IMR-90 (cell line): ENCODE data around the gene TLR9.

ENCODE experiments used
- BHLHE40 ChIP-seq: fragments of 150-350 bp; IDR thresholded peaks from 2 replicates; pipeline ENCODE4 v1.6.1; 2016; ENCODE audit warnings: mild to moderate bottlenecking, low read depth, low read length
- CEBPB ChIP-seq: IDR thresholded peaks from 2 replicates; pipeline ENCODE4 v1.6.1; 2012; ENCODE audit warnings: low read depth, low read length, improper control_type of control experiment
- CTCF ChIP-seq: conservative IDR thresholded peaks from 2 replicates; pipeline ENCODE4 v1.5.1; 2012; ENCODE audit warnings: mild to moderate bottlenecking, low read depth, low read length, improper control_type of control experiment
- POLR2A ChIP-seq: IDR thresholded peaks from 2 replicates; pipeline ENCODE4 v1.6.1; 2012; ENCODE audit warnings: mild to moderate bottlenecking, low read depth, low read length
- RFX5 ChIP-seq: IDR thresholded peaks from 2 replicates; pipeline ENCODE4 v1.8.0; 2012; ENCODE audit warnings: low read depth, mild to moderate bottlenecking, low read length, moderate library complexity
- SMC3 ChIP-seq: fragments of 150-350 bp; IDR thresholded peaks from 2 replicates; pipeline ENCODE4 v1.6.1; 2016; ENCODE audit warnings: low read depth, mild to moderate bottlenecking, antibody characterized with exemption, low read length, moderate library complexity
- TF ChIP-seq, protein P1 (sequence below): fragments of 150-350 bp; IDR thresholded peaks from 2 replicates; pipeline ENCODE4 v1.6.1; 2017; ENCODE audit warnings: mild to moderate bottlenecking, antibody characterized with exemption, low read length, low read depth

DNA sequence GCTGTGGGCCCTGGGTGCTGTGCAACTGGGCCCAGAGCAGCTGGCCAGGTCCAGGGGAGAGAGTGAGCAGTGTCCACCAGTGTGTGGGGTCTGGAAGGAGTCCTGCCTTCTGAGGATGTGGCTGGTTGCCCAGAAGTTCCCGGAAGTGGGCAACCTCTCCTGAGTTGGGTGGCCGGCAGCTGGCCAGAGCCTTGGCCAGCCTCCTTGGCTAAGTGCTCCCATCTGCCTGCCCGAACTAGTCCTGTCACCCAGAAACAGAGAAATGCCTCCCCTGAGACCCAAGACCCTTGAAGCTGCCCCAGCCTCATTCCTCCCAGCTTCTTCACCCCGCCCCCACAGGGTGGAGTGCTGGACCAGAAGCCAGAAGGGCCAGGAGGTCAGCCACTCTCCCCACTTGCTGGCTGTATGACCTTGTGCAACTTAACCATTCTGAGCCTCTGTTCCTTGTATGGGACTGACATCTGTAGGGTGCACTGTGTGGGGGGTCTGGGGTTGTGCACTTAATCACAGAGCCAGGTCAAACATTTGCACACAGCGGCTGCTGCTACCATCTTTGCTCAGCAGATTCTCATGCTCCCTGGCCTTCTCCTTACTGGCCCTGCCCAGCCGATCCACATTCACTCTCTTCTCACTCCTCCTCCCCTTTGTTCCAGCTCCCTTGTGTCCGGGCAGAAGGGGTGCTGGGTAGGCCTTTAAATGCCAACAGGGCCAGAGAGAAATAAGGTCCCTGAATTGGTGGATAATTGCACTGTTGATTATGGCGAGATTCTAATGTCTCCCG, 35.0 kb downstream of the TLR9 start:
- TF ChIP-seq CTCF (no peak), BHLHE40 (no peak), POLR2A (no peak), RFX5 (no peak), SMC3 (no peak), CEBPB (no peak)
- TF ChIP-seq, protein P1, sequence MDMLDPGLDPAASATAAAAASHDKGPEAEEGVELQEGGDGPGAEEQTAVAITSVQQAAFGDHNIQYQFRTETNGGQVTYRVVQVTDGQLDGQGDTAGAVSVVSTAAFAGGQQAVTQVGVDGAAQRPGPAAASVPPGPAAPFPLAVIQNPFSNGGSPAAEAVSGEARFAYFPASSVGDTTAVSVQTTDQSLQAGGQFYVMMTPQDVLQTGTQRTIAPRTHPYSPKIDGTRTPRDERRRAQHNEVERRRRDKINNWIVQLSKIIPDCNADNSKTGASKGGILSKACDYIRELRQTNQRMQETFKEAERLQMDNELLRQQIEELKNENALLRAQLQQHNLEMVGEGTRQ, result no peak
